Fibroblast of skin of right quadriceps (primary cell): ENCODE results near the gene REXO1.
A peak's percentile ranks its signal among the peaks of the same experiment; 100 is the strongest.
"Not testable (repeated sequence)": the region's sequence is repeated elsewhere in the genome, so short reads cannot be mapped to it uniquely, and the experiment has no call there.

ENCODE experiments used
- DNase-seq: peaks from one replicate; pipeline ENCODE4 v3.0.0-alpha.2; 2013

Gene REXO1

GRCh38 chr19:1811472-1811894 lies 36.8 kb downstream of the REXO1 start:
- DNase-seq = peak; percentile 61

GRCh38 chr19:1810439-1811160 lies 37.7 kb downstream of the REXO1 start:
- no peak for DNase-seq

DNA sequence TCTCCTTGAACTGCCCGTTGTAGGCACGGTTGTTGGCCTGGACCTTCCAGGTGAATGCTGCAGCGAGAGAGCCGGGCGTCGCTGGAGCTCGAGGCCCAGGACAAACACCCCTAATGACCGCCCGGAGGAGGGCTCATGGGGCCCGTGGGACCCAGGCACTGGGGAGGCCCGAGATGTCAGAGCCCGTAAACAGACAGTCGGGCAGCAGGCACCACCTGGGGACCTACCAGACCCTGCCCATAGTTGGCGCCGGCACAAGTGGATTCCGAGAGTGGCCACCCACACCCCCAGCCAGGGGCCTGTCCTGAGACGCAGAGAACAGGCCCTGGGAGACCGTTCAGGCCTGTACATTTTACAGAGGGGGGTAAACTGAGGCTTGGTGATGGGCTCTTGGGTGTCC lies 38.6 kb downstream of the REXO1 start:
- DNase-seq = no peak

DNA sequence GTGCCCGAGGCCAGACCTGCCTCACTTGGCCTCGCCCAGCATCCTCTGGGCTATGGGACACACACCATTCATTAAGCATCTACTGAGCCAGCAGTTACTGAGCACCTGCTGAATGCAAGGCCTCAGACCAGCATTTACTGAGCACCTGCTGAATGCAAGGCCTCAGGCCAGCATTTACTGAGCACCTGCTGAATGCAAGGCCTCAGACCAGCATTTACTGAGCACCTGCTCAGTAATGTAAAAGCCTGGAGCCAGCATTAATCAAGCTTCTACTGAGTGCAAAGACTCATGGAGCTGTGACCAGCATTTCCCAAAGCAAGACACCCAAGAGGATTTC lies 39.9 kb downstream of the REXO1 start:
- DNase-seq = no peak

DNA sequence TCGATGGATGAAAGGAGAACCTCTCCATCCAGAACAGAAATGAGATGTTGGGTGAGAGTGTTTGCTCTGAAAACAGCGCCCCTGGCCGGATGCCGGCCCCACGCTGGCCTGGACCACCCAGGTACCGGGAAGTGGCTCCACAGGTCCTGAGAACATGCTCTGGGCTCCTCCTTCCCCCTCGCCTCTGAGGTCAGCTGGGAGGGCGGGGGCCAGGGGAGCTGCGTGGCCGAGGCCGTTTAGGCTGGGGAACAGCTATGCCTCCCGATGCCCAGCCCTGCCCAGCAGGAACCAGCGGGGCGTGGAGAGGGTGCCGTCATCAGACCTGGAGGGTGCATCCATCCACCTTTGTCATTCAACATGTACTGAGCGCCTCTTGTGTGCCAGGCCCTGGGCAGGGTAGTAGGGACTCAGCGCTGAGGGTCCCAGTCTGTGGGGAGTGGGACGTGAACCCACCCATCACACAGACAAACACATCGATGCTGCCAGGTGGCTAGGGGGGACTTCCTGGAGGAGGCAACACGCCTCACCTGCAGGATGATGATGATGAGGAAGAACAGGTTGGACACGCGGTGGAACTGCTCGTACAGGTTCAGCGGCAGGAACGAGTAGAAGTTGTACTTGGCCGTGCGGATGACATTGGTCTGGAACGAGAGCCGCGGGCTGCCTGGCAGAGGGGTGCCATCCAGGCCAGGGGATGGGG lies 40.4 kb downstream of the REXO1 start:
- no peak for DNase-seq

- no peak for DNase-seq
Measured at GRCh38 chr19:1807030-1807694, 41.1 kb downstream of the REXO1 start.

- no peak for DNase-seq
Measured at GRCh38 chr19:1806184-1807029, 41.9 kb downstream of the REXO1 start.

- no peak for DNase-seq
Measured at GRCh38 chr19:1805401-1806183, 42.7 kb downstream of the REXO1 start.

DNA sequence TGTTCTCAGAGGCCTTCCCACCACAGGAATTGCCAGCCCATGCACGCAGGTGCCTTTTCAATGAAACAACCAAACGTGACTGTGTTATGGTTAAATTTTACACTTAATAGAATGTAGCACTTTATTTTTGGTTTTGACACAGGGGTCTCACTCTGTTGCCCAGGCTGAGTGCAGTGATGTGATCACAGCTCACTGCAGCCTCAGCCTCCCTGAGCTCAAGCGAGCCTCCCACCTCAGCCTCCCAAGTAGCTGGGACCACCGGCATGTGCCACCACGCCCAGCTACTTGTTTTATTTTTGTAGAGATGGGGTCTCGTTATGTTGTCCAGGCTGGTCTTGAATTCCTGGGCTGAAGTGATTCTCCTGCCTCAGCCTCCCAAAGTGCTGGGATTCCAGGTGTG lies 43.4 kb downstream of the REXO1 start:
- no peak for DNase-seq

DNA sequence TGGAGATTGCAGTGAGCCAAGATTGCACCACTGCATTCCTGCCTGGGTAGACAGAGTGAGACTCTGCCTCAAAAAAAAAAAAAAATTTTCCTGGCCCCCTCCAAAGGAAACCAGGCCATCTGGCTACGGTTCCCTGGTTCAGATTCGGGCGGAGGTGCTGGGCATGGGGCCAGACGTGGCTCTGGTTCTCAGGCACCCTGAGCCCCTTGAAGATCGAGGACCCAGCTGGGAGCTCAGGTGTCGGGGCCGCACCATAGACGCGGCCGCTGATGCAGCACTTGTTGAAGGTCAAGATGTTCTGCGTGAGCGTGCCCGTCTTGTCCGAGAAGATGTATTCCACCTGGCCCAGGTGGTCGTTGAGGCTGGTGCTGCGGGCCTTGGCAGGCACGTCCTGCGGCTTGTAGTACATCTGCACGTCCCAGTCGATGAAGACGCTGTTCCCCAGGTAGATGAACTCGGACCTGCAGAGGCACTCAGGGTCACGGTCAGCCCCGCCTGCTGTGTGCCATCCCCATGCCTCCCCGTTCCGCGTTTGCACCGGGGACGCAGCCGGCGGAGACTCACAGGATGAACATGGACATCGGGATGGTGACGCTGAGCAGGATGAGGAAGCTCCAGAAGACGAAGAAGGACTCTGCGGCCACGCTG lies 48.5 kb downstream of the REXO1 start:
- no peak for DNase-seq

GRCh38 chr19:1797313-1797712 lies 51.0 kb downstream of the REXO1 start:
- DNase-seq = not testable (repeated sequence)

- DNase-seq = no peak
Measured at GRCh38 chr19:1796395-1797142, 51.7 kb downstream of the REXO1 start.

GRCh38 chr19:1794424-1795172 lies 53.7 kb downstream of the REXO1 start:
- no peak for DNase-seq

- no peak for DNase-seq
Measured at GRCh38 chr19:1791879-1792278, 56.4 kb downstream of the REXO1 start.

GRCh38 chr19:1790054-1790792 lies 58.1 kb downstream of the REXO1 start:
- no peak for DNase-seq

GRCh38 chr19:1789261-1790041 lies 58.8 kb downstream of the REXO1 start:
- DNase-seq = no peak

DNA sequence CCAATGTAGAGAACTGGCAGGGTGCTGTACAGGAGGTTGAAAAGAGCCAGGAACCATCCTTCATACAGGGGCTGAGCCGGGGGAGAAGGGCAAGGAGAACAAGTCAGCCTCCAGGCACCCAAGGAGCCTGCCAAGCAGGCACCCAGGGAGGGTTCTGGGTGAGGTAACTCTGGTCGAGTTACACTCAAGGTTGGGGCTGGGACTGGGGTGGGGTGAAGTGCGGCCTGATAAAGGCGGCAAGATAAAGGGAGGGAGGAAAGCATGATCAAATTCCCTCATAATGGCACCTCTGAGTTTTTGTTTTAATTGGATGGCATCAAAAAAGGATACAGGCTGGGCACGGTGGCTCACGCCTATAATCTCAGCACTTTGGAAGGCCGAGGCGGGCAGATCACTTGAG lies 61.2 kb downstream of the REXO1 start:
- DNase-seq = no peak

- DNase-seq = no peak
Measured at GRCh38 chr19:1786668-1787067, 61.6 kb downstream of the REXO1 start.

GRCh38 chr19:1785310-1785709 lies 63.0 kb downstream of the REXO1 start:
- DNase-seq = no peak
